Mesenchymal stem cell (in vitro differentiated cells and primary cell): ENCODE results near the gene MINDY4B.
A peak's percentile ranks its signal among the peaks of the same experiment; 100 is the strongest.

Experiments
- DNase-seq: peaks from one replicate; pipeline ENCODE4 v3.0.0-alpha.2; 2013
- H2AFZ ChIP-seq: one replicate; pipeline ENCODE4 v1.6.1; 2013; ENCODE audit warnings: low read depth, mild to moderate bottlenecking, control low read depth, inconsistent platforms, low read length, moderate library complexity
- H2AK5ac ChIP-seq: 2 replicates; pipeline ENCODE4 v1.6.1; 2013; ENCODE audit warnings: low read length, moderate library complexity, mild to moderate bottlenecking, inconsistent platforms; ENCODE audit not compliant: severe bottlenecking
- H2BK120ac ChIP-seq: one replicate; pipeline ENCODE4 v1.6.1; 2013; ENCODE audit warnings: low read depth, mild to moderate bottlenecking, inconsistent platforms, low read length, moderate library complexity
- H2BK12ac ChIP-seq, 2 experiments: one replicate each; pipeline ENCODE4 v1.6.1; 2013; ENCODE audit warnings: inconsistent platforms in 2 of 2, low read length in 2 of 2, mild to moderate bottlenecking in 2 of 2, moderate library complexity in 2 of 2, control low read depth in 1 of 2
- H2BK15ac ChIP-seq: one replicate; pipeline ENCODE4 v1.6.1; 2013; ENCODE audit warnings: mild to moderate bottlenecking, low read depth, inconsistent platforms; ENCODE audit not compliant: poor library complexity, severe bottlenecking
- H2BK5ac ChIP-seq: 2 replicates; pipeline ENCODE4 v1.6.1; 2013; ENCODE audit warnings: low read depth, mild to moderate bottlenecking, low read length, control low read depth, inconsistent platforms; ENCODE audit not compliant: poor library complexity, severe bottlenecking
- H3K14ac ChIP-seq, 2 experiments: one replicate each; pipeline ENCODE4 v1.6.1; 2013; ENCODE audit warnings: inconsistent platforms in 2 of 2, low read length in 2 of 2, control low read depth in 1 of 2, mild to moderate bottlenecking in 1 of 2, moderate library complexity in 1 of 2
- H3K18ac ChIP-seq, 2 experiments: one replicate each; pipeline ENCODE4 v1.6.1; 2013; ENCODE audit warnings: inconsistent platforms in 2 of 2, low read length in 2 of 2, control low read depth in 1 of 2, low read depth in 1 of 2, mild to moderate bottlenecking in 1 of 2
- H3K23ac ChIP-seq, 2 experiments: one replicate each; pipeline ENCODE4 v1.6.1; 2013; ENCODE audit warnings: inconsistent platforms in 2 of 2, low read length in 2 of 2, mild to moderate bottlenecking in 2 of 2, moderate library complexity in 2 of 2, control low read depth in 1 of 2
- H3K27ac ChIP-seq: 2 replicates; pipeline ENCODE4 v1.5.1; 2013; ENCODE audit warnings: mild to moderate bottlenecking, moderate library complexity, low read length, control low read depth, inconsistent platforms; ENCODE audit not compliant: poor library complexity, severe bottlenecking
- H3K27me3 ChIP-seq, 2 experiments: 2 replicates each; pipeline versions ENCODE4 v1.6.1 to v1.7.0; 2013; ENCODE audit warnings: low read length in 2 of 2, mild to moderate bottlenecking in 2 of 2, moderate library complexity in 2 of 2, control low read depth in 1 of 2, inconsistent platforms in 1 of 2; ENCODE audit not compliant: control insufficient read depth in 1 of 2, insufficient read depth in 1 of 2
- H3K36me3 ChIP-seq, 2 experiments: 2 replicates each; pipeline versions ENCODE4 v1.6.1 to v1.7.0; 2013; ENCODE audit warnings: low read length in 2 of 2, control low read depth in 1 of 2, inconsistent platforms in 1 of 2, low read depth in 1 of 2, mild to moderate bottlenecking in 1 of 2; ENCODE audit not compliant: insufficient read depth in 2 of 2, control insufficient read depth in 1 of 2
- H3K4ac ChIP-seq, 2 experiments: one replicate each; pipeline ENCODE4 v1.6.1; 2013; ENCODE audit warnings: inconsistent platforms in 2 of 2, low read length in 2 of 2, mild to moderate bottlenecking in 2 of 2, moderate library complexity in 2 of 2, control low read depth in 1 of 2, low read depth in 1 of 2
- H3K4me1 ChIP-seq: 2 replicates; pipeline ENCODE4 v1.6.1; 2013; ENCODE audit warnings: low read depth, low read length, control low read depth; ENCODE audit not compliant: control insufficient read depth, insufficient read depth
- H3K4me2 ChIP-seq: 2 replicates; pipeline ENCODE4 v1.6.1; 2013; ENCODE audit warnings: low read length, mild to moderate bottlenecking, inconsistent platforms; ENCODE audit not compliant: poor library complexity, severe bottlenecking
- H3K4me3 ChIP-seq, 2 experiments: 2 replicates each; pipeline versions ENCODE4 v1.5.1 to v1.7.0; 2013; ENCODE audit warnings: low read length in 2 of 2, mild to moderate bottlenecking in 2 of 2, control low read depth in 1 of 2, low read depth in 1 of 2; ENCODE audit not compliant: insufficient read depth in 1 of 2
- H3K79me1 ChIP-seq: replicated peaks from 2 replicates; pipeline ENCODE4 v1.6.1; 2013; ENCODE audit warnings: mild to moderate bottlenecking, control low read depth, low read length, inconsistent platforms; ENCODE audit not compliant: poor library complexity, severe bottlenecking
- H3K9ac ChIP-seq: 2 replicates; pipeline ENCODE4 v1.7.0; 2013; ENCODE audit warnings: mild to moderate bottlenecking, low read length, moderate library complexity
- H3K9me3 ChIP-seq: 2 replicates; pipeline ENCODE4 v1.7.0; 2013; ENCODE audit warnings: mild to moderate bottlenecking, low read length; ENCODE audit not compliant: control insufficient read depth
- H4K8ac ChIP-seq: one replicate; pipeline ENCODE4 v1.6.1; 2013; ENCODE audit warnings: inconsistent platforms, mild to moderate bottlenecking, low read length, moderate library complexity
- H4K91ac ChIP-seq: one replicate; pipeline ENCODE4 v1.6.1; 2013; ENCODE audit warnings: mild to moderate bottlenecking, low read length, inconsistent platforms
- WGBS: methylation state at CpG from one replicate; pipeline ENCODE4 v1.1.7; 2013; ENCODE audit warnings: mixed read lengths; 5-methylcytosine and 5-hydroxymethylcytosine counted together

MINDY4B gene

GRCh38 chr3:150902988-150903387, 2.3 kb downstream of the MINDY4B start:
- no peak overlapping the region for H2BK15ac ChIP-seq
- no peaks in the 10 kb centered on the region for H3K4me1 ChIP-seq
- H2BK12ac ChIP-seq = no peak overlapping the region
- peaks cover 2% of the 10 kb centered on the region for H3K9me3 ChIP-seq
- H4K8ac ChIP-seq = no peak overlapping the region
- H2AK5ac ChIP-seq = no peak overlapping the region
- H3K36me3 ChIP-seq = no peaks in the 10 kb centered on the region
- no peak overlapping the region for H3K14ac ChIP-seq
- H2AFZ ChIP-seq = no peak overlapping the region
- H3K18ac ChIP-seq = no peak overlapping the region
- no peak overlapping the region for H3K9ac ChIP-seq
- H3K27me3 ChIP-seq = peaks cover 28 to 76% of the 10 kb centered on the region in 2 experiments
- no peak overlapping the region for H3K4me3 ChIP-seq
- H3K4ac ChIP-seq = no peak overlapping the region
- no peaks in the 10 kb centered on the region for H3K79me1 ChIP-seq
- no peak overlapping the region for H3K23ac ChIP-seq
- WGBS = 86% methylated on average over 2 of the region's 2 CpGs
- no peak overlapping the region for H2BK120ac ChIP-seq
- H4K91ac ChIP-seq = no peak overlapping the region
- no peak for DNase-seq
- H3K4me2 ChIP-seq = no peak overlapping the region
- H2BK5ac ChIP-seq = no peak overlapping the region
- no peak overlapping the region for H3K27ac ChIP-seq

GRCh38 chr3:150901793-150902192, 3.4 kb downstream of the MINDY4B start:
- no peaks in the 10 kb centered on the region for H3K9me3 ChIP-seq
- H2BK15ac ChIP-seq = no peak overlapping the region
- DNase-seq = no peak
- no peak overlapping the region for H4K91ac ChIP-seq
- H2BK12ac ChIP-seq = no peak overlapping the region
- H2BK5ac ChIP-seq = no peak overlapping the region
- no peak overlapping the region for H3K23ac ChIP-seq
- no peak overlapping the region for H3K9ac ChIP-seq
- no peak overlapping the region for H3K14ac ChIP-seq
- no peak overlapping the region for H2AFZ ChIP-seq
- no peaks in the 10 kb centered on the region for H3K36me3 ChIP-seq
- no peaks in the 10 kb centered on the region for H3K79me1 ChIP-seq
- H3K4ac ChIP-seq = no peak overlapping the region
- H4K8ac ChIP-seq = no peak overlapping the region
- peaks cover 21 to 73% of the 10 kb centered on the region in 2 experiments for H3K27me3 ChIP-seq
- no peak overlapping the region for H3K4me2 ChIP-seq
- no peak overlapping the region for H3K4me3 ChIP-seq
- no peak overlapping the region for H3K27ac ChIP-seq
- H3K18ac ChIP-seq = no peak overlapping the region
- no peaks in the 10 kb centered on the region for H3K4me1 ChIP-seq
- H2AK5ac ChIP-seq = no peak overlapping the region
- no peak overlapping the region for H2BK120ac ChIP-seq
- 89% methylated on average over 10 of the region's 10 CpGs for WGBS

GRCh38 chr3:150899141-150899540, 6.1 kb downstream of the MINDY4B start:
- Histone ChIP-seq H3K9ac (no peak overlapping the region), H3K27ac (no peak overlapping the region), H3K9me3 (no peaks in the 10 kb centered on the region), H3K79me1 (no peaks in the 10 kb centered on the region), H4K8ac (no peak overlapping the region), H3K4me2 (no peak overlapping the region), H2BK12ac (no peak overlapping the region), H3K23ac (no peak overlapping the region), H3K27me3 (peaks cover 18 to 64% of the 10 kb centered on the region in 2 experiments), H3K4me1 (no peaks in the 10 kb centered on the region), H4K91ac (no peak overlapping the region), H3K14ac (no peak overlapping the region), H2AK5ac (no peak overlapping the region), H3K36me3 (no peaks in the 10 kb centered on the region), H2BK5ac (no peak overlapping the region), H2BK120ac (no peak overlapping the region), H3K18ac (peak overlapping the region in 1 of 2 experiments; percentile 21), H2BK15ac (no peak overlapping the region), H3K4me3 (no peak overlapping the region), H2AFZ (no peak overlapping the region), H3K4ac (no peak overlapping the region)
- 79% methylated on average over 2 of the region's 2 CpGs for WGBS
- no peak for DNase-seq

GRCh38 chr3:150898046-150898754, 7.0 kb downstream of the MINDY4B start:
- Histone ChIP-seq H3K14ac (no peak overlapping the region), H2AFZ (no peak overlapping the region), H4K8ac (no peak overlapping the region), H3K9me3 (no peaks in the 10 kb centered on the region), H2BK12ac (no peak overlapping the region), H3K4me1 (no peaks in the 10 kb centered on the region), H3K79me1 (no peaks in the 10 kb centered on the region), H3K4me3 (no peak overlapping the region), H4K91ac (no peak overlapping the region), H2BK120ac (no peak overlapping the region), H3K23ac (no peak overlapping the region), H3K36me3 (no peaks in the 10 kb centered on the region), H3K4ac (no peak overlapping the region), H3K27ac (no peak overlapping the region), H3K18ac (no peak overlapping the region), H2BK15ac (no peak overlapping the region), H3K27me3 (peaks cover 16 to 56% of the 10 kb centered on the region in 2 experiments), H3K9ac (no peak overlapping the region), H3K4me2 (no peak overlapping the region), H2BK5ac (no peak overlapping the region), H2AK5ac (no peak overlapping the region)
- DNase-seq = no peak
- WGBS = 93% methylated on average over 1 of the region's 3 CpGs
